HUDEP-2 (cell line): ENCODE measurements around the gene COQ8A.
A peak's percentile ranks its signal among the peaks of the same experiment; 100 is the strongest.

Experiments
- DNase-seq, 76 experiments: peaks; one replicate each; lab custom pipeline; 2025; ENCODE audit not compliant: unreplicated experiment in 76 of 76; lab: John Stamatoyannopoulos, UW

COQ8A gene

DNA sequence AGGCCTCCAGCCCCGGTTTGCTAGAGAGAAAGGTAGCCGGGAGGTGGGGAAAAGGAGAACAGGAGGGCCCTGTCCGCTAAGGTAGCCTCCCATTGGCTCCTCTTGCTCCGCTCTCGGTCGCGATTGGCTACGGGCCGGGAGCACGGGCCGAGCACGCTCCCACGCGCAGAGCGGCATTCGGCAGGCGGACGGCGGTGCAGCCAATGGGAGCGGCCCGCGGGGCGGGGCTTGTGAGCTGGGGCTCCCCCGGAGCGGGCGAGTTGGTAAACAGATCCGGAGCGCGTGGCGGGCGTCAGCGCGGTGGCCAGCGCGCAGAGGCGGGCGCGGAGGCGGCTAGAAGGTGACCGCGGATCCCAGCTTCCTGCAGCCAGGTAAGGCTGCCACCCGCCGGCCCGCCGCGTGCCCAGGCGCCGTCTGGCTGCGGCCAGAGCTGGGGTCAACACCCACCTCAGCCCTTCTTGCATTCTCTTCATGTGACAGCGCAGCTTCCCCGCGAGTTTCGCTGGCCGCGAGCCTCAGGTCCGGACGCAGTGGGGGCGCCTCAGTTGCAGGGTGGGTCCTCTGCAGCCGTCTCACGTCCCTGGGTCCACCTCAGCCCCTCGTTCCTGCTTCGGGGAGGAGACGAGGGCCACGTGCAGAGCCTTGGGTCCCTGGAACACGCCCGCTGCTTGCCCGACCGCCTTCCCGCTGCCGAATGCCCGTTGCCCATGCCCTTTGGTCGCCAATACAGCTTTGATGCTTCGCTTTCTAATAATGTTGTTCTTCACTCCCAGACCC, at the start of gene COQ8A:
COQ8A (plus strand) TSS at position 266 of the 777 bp plus-strand sequence. CDS start 21,092 bp downstream, outside the sequence.
- peak in 75 of 76 experiments; percentile 72 to 100 (median 98) for DNase-seq

DNA sequence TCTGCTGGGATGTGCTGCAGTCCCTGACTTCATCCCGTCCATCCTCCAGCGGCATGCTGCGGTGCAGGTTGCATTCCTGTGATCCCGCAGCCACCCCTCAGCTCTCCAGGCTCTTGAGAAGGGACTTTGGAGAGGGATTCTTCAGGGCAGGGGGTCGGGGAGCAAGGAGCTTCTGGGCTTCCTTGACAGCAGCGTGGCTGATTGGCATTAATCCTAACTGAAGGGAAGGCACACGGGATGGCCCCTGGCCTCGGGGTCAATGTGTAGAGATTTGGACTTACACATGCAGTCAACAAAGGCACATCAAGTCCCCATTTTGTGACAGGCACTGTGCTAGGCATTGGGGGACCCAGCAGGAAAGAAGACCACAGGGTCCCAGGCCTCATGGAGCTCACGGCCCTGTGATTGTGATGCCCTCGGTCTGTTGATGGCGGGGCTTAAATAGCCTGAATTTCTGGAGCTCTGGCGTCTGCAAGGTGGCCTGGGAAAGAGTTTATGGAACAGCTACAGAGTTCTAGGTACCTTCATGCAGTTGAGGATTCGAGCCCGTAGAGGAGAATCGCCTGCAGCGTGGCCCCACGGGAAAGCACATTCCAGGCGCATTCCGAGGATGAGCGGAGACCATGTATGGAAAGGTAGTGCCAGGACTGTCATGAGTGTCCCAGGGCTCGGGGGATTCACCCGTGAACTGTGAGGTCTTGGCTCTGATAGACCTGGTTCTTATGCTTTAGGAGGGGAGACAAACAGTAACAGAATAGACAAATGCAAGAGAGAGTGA, 49.6 kb upstream of the COQ8A start:
- DNase-seq = no peak

DNA sequence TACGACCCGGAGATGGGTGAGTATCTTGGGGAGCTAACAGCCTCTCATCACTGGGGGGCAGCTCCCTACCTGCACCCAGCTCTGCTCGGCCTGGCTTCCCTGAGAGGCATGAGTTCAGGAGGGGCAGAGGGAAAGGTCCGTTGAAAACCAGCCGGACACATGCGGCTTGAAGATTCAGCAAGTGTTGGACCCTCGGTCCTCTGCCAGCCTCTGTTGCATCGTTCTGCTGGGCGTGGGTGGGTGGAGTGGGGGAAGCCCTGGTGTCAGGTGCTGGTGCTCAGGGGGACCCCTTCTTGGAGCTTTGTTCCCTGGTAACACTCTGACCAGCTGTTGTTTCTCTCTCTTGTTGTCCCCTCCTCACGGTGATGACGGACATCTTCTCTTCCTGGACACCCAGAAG, 48.7 kb upstream of the COQ8A start:
- no peak for DNase-seq

DNA sequence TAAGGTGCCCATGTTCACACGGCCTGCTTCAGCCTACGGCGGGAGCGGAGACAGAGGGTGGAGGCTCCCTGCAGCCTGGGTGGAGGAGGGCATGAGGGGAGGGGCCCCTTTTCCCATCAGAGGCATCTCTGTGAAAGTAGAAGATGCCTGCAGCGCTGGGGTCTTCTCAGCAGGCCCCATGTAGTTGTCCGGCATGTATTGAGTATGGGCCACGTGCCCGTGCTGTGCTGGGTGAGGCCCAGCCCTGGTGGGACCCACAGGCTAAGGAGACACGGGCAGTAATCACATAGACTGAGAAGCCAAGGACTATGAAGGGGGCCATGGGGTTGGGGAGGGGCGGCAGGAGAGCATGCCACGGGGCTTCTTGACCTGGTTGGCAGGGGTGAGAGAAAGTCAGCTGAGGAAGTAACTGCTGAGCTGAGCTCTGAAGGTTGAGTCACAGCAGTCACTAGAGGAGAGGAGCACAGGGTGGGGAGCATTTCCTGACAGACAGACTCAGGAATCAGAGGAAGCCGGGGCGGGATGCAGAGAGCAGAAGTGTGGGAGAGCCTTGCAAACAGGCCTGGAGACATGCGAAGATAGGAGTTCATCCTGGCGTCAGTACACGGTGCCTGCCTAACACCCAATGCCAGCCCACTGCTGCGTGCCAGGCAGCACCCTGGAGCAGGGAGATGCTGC, 48.1 kb upstream of the COQ8A start:
- no peak for DNase-seq

DNA sequence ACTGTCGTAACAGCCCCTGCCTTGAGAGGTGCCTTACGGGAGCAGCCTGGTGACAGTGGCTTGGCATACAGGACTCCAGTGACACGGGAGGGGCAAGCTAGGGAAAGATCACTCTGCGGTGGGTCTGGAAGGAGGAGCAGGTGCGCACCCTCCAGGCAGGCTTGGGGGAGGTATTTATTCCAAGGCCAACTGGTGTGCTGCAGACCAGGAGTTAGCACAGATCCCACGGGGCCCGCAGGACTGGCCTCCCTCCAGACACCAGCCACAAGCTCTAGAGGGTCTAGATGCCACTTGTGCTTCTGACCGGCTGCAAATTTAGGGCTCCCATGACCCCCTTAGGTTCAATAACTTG, 47.6 kb upstream of the COQ8A start:
- DNase-seq = no peak

DNA sequence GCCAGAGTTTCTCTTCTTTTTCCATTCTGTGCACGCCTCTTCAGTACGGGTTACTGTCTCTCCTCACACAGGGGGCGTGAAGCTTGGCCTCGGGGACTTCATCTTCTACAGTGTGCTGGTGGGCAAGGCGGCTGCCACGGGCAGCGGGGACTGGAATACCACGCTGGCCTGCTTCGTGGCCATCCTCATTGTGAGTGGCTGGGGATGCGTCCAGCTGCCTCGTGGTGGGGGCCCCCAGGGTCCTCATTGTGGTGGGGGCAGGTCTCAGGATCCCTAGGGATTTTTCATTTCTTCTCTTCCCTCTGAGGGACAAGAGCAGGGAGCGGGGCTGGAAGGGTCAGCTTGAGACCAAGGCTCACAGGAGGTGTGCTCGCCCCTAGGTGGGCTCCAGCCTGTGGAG, 46.2 kb upstream of the COQ8A start:
- no peak for DNase-seq

DNA sequence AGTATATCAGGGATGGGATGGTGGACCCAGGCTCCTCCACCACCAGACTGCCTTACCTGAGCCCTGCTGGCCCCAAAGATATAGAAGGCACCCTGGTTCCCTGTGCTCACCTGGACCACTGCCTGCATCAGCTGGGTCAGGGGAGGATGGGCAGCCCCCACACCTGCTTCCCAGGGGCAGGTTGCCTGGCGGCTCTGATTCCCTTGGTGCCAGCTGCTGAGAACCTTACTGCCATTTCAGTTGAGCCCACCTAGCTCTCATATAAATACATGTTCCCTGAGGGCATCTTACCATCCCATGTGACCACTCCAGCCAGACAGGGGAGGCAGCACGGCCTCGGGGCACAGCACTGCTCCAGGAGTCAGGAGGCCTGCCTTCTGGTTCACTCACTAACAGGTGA, 45.3 kb upstream of the COQ8A start:
- no peak for DNase-seq

DNA sequence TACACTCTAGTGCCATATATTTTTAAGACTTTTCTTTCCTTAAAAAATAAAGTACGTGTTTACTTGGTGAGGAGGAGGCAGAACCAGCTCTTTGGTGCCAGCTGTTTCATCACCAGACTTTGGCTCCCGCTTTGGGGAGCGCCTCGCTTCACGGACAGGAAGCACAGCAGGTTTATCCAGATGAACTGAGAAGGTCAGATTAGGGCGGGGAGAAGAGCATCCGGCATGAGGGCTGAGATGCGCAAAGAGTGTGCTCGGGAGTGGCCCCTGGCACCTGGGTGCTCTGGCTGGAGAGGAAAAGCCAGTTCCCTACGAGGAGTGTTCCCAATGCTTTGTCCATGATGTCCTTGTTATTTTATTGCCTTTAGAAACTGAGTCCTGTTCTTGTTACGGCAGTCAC, 44.5 kb upstream of the COQ8A start:
- DNase-seq = no peak

DNA sequence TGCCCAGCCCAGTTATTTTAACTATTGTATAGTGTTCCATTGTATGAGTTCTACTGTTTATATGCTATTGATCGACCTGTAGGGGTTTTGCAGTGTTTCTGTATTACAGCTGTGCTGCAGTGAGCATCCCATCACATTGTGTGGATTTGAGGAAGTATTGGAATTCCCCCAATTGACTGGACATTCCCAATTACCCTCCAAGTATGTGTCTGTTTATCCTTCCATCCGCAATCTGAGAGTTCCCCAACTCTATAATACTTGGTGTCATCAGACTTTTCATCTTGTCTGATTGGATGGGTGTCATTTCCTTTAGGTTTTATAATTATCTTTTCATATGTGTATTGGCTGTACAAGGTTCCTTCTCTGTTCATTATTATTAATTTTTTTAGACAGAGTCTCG, 41.8 kb upstream of the COQ8A start:
- no peak for DNase-seq

DNA sequence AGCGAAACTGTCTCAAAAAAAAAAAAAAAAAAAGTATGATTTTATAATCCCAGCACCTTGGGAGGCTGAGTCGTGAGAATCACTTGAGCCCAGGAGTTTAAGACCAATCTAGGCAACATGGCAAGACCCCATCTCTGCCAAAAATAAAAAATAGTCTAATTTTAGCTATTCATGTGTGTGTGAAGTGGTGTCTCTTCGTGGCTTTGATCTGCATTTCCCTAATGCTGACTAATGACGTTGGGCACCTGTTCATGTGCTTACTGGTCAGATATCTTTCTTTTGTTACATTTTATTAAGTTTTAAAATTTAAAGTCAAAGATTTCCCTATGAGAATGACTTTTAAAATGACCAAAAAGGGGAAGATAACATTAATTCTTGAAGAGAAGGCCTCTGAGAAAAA, 38.7 kb upstream of the COQ8A start:
- DNase-seq = no peak

DNA sequence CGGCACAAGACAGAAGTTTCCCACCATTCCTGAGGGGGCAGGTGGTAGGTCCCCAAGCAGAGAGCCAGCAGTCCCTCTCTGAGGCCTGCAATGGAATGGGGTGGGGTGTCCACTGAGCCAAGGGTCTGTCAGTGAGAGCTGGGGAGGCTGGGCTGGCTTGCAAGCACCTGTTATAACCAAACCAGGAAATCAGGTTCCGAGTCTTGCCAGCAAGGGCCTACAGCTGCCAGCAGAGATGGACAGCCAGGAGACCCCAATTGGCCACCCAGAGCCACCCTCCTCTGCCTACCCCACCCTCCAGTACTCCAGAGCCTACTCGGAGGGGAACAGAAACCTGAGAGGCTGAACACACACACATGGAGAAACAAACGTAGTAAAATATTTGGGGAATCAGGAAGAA, 37.5 kb upstream of the COQ8A start:
- DNase-seq = no peak

DNA sequence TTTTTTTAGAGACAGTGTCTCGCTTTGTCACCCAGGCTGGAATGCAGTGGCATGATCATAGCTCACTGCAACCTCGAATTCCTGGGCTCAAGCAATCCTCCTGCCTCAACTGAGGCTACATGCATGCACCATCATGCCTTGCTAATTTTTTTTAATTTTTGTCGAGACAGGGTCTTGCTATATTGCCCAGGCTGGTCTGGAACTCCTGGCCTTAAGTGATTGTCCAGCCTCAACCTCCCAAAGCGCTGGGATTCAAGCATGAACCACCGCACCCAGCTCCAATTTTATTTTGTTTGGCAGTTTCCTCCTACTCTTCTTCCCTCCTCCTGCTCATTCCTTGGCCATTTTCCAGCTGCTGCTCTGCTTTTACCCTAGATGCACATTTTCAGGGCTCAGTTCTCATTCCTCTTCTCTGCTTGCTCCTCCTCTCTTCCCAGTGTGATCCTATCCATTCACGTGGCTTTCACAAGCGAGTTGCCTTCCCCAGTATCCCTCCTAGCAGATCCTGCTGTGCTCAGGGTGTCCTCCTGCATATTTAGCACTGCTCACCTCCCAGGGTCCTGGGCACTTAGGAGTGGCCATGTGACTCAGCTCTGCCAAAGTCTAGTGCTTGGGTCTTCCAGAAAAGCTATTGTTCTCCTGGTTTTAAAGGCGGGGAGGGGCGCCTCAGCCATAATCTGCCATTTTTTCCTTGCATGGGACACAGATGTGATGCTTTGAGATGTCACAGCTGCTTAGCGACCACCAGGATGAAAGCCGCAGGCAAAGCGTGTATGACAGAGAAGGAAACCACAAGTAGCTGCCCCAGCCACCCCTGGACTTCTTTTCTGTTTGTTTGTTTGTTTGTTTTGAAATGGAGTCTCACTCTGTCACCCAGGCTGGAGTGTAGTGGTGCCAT, 36.0 kb upstream of the COQ8A start:
- DNase-seq = no peak

DNA sequence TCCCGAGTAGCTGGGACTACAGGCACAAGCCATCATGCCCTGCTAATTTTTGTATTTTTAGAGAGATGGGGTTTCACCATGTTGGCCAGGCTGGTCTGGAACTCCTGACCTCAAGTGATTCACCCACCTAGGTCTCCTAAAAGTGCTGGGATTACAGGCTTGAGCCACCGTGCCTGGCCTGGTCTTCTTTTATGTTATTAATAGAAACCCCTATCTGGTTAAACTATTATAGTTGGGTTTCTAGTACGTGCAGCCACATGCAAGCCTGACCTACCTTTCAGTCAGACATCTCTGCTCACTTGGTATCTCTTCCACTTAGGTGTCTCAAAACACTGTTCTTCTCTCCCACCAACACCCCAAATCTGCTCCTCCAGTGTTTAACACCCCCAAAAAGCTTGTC, 35.3 kb upstream of the COQ8A start:
- no peak for DNase-seq

DNA sequence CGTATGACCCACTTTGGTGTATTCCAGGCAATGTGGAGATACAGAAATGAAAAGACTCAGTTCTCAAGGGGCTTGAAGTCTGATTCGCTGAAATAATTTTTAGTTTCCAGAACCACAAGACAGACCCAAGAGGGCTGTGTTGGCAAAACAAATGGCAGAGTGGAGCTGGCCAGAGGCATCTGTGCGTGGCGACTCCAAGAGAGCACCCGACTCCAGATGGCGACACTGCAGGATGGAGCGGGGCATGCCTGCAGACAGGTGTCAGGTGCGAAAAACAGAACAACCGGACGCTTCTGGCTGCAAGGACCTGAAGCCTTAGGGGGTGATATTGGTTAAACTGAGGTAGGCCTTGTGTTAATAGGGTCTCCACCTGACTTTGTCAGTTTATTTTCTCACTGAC, 31.7 kb upstream of the COQ8A start:
- no peak for DNase-seq

DNA sequence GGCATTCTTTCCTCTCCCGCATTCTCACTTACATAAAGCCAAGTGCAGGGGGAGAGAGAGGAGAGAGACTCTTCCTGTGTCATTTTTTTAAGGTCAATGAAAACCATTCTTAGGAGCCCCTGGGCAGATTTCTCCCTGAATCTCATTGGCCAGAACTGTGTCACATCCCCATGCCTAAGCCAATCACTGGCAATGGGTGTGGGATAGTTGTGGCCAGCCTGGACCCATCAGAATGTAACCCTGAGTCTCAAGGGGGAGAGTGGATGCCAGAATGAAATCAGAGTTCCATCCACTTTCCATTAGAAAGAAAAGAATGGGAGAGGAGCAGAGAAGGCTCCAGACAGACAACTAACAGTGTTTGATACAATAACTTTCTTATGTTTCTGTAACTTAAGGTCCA, 31.2 kb upstream of the COQ8A start:
- DNase-seq = no peak

DNA sequence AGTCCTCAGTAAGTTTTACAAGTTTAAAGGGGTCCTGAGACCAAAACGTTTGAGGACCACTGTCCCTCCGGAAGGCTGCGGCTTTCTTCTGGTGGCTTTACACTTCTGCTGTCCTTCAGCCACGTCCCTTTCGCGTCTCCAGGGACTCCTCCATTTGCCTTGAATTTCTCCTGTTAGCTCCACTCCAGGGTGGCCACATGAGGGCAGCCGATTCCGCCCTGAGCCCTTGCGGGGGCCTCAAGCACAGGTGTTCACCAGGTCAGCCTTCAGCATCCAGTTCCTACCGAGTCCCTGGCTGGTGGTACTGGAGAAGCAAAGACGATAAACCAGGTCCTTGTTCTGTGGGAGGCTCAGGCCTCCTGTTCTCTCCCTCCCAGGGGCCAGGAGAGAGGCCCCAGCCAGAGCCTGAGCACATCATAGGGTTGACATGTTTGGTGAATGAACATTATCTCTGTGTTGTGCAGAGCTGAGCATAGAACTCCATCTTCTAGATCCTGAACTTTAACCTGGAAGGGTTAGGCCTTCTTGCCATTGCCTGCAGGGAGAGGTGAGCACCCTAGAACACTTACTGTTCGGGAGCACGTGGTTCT, 27.4 kb upstream of the COQ8A start:
- DNase-seq = peak in 51 of 76 experiments; percentile 4 to 51 (median 26)

DNA sequence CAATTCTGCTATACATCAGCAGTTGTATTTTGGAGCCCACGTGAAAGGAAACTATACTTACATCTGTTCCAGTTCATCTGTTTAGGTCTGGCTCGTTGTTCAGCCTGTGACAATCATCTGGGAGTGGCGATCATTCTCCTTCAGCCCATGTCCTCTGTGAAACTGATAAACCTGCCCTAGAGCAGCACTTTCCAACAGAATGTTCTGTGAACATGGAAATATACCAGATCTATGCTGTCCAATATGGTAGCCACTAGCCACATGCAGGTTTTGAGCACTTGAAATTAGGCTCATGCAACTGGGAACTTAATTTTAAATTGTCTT, 24.5 kb upstream of the COQ8A start:
- peak in 25 of 76 experiments; percentile 1 to 42 (median 18) for DNase-seq

DNA sequence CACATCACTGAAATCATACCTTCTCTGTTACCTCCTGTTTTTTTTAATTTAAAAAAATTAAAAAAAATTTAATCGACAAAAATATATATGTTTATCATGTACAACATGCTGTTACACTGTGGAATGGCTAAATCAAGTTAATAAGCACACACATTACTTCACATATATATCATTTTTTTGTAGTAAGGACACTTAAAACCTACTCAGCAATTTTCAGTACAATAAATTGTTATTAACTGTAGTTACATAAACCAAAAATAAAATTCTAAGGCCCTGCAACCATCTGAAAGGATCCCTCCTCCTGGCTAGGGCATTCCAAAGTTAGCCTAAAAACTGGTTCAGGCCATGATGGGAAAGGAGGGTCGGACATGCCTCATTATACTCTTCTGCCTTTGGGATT, 23.6 kb upstream of the COQ8A start:
- DNase-seq = no peak

DNA sequence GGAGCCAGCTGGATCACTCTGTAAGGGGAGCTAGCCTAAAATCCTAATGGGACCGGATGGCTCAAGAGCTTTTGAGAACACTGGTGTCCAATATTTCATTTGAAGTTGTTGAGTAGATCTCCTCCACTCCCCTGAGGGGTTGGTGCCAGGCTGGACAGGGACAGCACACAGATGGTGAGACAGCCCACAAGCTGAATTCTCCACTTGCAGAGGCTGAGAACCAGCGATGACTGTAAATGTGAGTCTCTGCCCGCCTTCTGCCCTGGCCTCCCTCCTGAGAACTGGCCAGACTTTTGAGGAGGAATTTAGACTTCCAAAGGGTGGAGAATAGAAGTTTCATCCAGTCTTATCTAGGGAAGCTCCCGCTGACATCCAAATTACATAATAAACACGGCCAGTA, 20.5 kb upstream of the COQ8A start:
- DNase-seq = no peak

DNA sequence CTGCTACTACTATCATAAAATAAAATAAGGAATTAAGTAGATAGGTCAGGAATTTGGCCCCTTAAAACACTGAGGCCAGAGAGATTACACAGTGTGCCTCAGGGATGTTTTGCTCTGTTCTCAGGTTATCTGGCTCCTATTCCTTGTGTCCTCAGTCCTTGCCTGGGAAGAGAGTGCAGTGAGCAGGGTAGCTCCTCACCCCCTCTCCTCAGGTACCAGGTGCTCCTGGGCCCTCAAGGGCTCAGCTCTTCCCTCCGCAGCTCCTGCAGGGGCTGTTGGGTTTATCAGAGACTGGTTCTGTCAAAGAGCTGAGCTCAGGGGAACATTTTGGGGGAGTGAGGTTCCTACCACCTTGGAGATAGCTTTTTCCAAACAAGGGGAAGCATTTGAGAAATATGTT, 20.1 kb upstream of the COQ8A start:
- no peak for DNase-seq
